Ishikawa (cell line): ENCODE results near the gene MMRN1.

Experiments
- CEBPB ChIP-seq: IDR thresholded peaks from 2 replicates; pipeline ENCODE4 v1.6.1; 2012
- CREB1 ChIP-seq: IDR thresholded peaks from 2 replicates; pipeline ENCODE4 v1.6.1; 2012; ENCODE audit warnings: low read depth
- EGR1 ChIP-seq: IDR thresholded peaks from 2 replicates; pipeline ENCODE4 v1.6.1; 2012
- EP300 ChIP-seq: IDR thresholded peaks from 2 replicates; pipeline ENCODE4 v1.6.1; 2012; ENCODE audit warnings: borderline replicate concordance
- FOXM1 ChIP-seq: IDR thresholded peaks from 2 replicates; pipeline ENCODE4 v1.6.1; 2012; ENCODE audit warnings: low read depth, borderline replicate concordance
- NFIC ChIP-seq: IDR thresholded peaks from 2 replicates; pipeline ENCODE4 v1.6.1; 2012
- RAD21 ChIP-seq: IDR thresholded peaks from 2 replicates; pipeline ENCODE4 v1.6.1; 2012; ENCODE audit warnings: low read depth
- TAF1 ChIP-seq: IDR thresholded peaks from 2 replicates; pipeline ENCODE4 v1.6.1; 2012; ENCODE audit warnings: low read depth, mild to moderate bottlenecking
- TCF12 ChIP-seq: IDR thresholded peaks from 2 replicates; pipeline ENCODE4 v1.6.1; 2012; ENCODE audit warnings: low read depth
- TEAD4 ChIP-seq: IDR thresholded peaks from 2 replicates; pipeline ENCODE4 v1.6.1; 2012
- YY1 ChIP-seq: IDR thresholded peaks from 2 replicates; pipeline ENCODE4 v1.6.1; 2012; ENCODE audit warnings: low read depth
- ZBTB7A ChIP-seq: IDR thresholded peaks from 2 replicates; pipeline ENCODE4 v1.6.1; 2012; ENCODE audit warnings: low read depth
- TF ChIP-seq, protein P1 (sequence below): IDR thresholded peaks from 2 replicates; pipeline ENCODE4 v1.6.1; 2012; ENCODE audit warnings: low read depth, mild to moderate bottlenecking
- TF ChIP-seq, protein P2 (sequence below): IDR thresholded peaks from 2 replicates; pipeline ENCODE4 v1.6.1; 2012
- TF ChIP-seq, protein P3 (sequence below): IDR thresholded peaks from 2 replicates; pipeline ENCODE4 v1.6.1; 2012

Gene MMRN1

DNA sequence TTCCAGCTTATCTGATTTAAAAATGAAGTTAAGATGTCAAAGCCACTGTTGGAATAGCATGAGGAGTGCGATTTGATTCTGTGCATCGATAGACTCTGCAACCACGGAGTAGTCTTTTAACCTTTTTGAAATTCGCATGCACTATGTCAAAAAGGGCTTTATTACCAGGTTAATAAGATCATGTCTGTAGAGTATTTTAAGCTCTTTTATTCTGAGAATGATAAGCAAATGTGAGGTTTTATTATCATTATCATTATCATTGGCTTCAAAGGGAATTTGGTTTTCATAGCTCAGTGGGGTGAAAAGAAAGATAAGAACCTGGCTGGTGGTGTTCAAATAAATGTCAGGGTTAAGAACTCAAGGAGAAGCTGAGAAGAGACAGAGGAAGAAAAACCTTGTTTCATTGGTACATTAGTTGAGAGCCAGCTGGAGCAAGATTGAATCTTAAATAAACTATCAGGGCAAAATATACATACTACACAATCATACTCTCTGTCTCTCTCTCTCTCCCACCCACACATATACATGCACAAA is 102.6 kb downstream of the MMRN1 start:
- TF ChIP-seq TEAD4 (no peak), EP300 (no peak), EGR1 (no peak), CEBPB (no peak), YY1 (no peak), FOXM1 (no peak), TCF12 (no peak), RAD21 (no peak)
- TF ChIP-seq, protein P1, sequence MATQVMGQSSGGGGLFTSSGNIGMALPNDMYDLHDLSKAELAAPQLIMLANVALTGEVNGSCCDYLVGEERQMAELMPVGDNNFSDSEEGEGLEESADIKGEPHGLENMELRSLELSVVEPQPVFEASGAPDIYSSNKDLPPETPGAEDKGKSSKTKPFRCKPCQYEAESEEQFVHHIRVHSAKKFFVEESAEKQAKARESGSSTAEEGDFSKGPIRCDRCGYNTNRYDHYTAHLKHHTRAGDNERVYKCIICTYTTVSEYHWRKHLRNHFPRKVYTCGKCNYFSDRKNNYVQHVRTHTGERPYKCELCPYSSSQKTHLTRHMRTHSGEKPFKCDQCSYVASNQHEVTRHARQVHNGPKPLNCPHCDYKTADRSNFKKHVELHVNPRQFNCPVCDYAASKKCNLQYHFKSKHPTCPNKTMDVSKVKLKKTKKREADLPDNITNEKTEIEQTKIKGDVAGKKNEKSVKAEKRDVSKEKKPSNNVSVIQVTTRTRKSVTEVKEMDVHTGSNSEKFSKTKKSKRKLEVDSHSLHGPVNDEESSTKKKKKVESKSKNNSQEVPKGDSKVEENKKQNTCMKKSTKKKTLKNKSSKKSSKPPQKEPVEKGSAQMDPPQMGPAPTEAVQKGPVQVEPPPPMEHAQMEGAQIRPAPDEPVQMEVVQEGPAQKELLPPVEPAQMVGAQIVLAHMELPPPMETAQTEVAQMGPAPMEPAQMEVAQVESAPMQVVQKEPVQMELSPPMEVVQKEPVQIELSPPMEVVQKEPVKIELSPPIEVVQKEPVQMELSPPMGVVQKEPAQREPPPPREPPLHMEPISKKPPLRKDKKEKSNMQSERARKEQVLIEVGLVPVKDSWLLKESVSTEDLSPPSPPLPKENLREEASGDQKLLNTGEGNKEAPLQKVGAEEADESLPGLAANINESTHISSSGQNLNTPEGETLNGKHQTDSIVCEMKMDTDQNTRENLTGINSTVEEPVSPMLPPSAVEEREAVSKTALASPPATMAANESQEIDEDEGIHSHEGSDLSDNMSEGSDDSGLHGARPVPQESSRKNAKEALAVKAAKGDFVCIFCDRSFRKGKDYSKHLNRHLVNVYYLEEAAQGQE: no peak

DNA sequence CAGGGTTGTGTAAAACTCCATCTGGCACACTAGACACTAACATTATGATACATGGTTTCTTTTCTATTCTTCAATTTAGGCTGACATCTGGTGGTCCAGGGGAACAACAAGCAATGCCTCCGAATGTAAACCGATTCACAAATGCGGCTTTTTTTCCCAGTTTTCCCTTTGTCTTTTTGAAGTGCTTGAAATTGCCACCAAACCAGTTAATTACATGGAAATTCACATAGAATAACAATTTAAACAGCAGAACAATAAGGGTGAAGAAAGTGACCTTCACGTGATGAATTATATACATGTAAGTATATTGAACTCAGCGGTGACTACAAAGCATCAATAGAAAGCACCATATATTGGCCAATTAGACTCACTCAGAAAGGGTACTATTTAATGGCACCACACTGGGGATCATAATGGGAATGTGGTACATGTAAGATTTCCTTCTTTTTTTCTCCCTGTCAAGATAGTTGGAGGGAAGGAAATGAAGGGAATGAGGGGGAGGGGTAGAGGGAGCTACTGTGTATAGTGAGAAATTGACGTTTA is 103.9 kb downstream of the MMRN1 start:
- no peak for TF ChIP-seq CEBPB
- TF ChIP-seq RAD21: no peak
- no peak for TF ChIP-seq EGR1
- TF ChIP-seq, protein P2, sequence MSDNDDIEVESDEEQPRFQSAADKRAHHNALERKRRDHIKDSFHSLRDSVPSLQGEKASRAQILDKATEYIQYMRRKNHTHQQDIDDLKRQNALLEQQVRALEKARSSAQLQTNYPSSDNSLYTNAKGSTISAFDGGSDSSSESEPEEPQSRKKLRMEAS: no peak

DNA sequence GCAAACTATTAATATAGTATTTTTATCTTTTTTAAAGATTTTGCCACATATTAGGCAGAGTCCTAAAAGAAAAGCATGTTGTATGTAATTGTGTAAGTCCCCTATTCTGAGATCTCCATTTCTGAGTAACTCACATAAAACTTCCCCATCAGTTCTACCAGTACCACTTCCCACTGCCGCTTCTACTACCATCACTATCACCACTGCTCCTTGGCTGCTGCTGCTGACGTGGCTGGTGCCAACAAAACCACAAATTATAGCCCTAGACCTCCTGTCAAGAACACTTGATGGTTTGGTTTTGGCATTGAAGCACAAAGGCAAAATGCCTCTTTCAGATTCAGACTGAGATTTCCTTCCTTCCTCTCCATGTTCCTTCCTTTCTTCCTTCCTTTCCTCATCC is 106.4 kb downstream of the MMRN1 start:
- no peak for TF ChIP-seq CREB1
- TF ChIP-seq TEAD4: no peak
- TF ChIP-seq, protein P3, sequence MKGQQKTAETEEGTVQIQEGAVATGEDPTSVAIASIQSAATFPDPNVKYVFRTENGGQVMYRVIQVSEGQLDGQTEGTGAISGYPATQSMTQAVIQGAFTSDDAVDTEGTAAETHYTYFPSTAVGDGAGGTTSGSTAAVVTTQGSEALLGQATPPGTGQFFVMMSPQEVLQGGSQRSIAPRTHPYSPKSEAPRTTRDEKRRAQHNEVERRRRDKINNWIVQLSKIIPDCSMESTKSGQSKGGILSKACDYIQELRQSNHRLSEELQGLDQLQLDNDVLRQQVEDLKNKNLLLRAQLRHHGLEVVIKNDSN: no peak
- TF ChIP-seq, protein P2: no peak
- TF ChIP-seq EP300: no peak
- no peak for TF ChIP-seq TAF1
- TF ChIP-seq TCF12: no peak
- TF ChIP-seq ZBTB7A: no peak
- no peak for TF ChIP-seq CEBPB
- no peak for TF ChIP-seq YY1
- TF ChIP-seq, protein P1: no peak

DNA sequence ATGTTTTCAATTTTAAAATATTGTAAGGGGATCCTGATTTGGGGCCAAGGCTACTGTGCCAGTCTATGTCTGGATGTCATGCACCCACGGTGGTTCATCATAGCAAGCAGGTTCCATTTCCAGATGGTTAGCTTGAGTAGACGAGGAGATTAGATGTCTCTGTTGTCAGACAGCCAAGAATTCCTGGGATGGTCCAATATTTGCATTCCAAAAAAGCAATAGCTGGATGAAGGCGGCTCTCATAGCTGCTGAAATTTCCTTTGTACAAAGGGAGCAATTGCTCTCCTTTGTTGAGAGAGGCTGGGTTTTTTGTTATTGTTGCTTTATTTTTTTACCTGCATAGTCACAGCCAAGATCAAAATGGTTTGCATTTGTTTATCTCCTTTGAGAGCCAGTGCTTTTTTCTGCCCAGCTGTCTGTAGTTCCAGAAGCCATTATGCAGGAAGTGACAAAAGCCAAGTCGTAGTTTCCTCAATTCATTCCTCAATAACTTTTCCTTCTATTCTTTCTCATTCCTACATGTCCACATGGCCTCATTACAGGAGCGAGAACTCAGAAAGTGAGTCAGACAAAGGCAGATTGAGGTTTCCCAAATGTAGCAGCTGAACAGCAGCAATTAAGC is 107.9 kb downstream of the MMRN1 start:
- TF ChIP-seq TAF1: no peak
- no peak for TF ChIP-seq RAD21
- TF ChIP-seq CEBPB: no peak
- no peak for TF ChIP-seq CREB1
- no peak for TF ChIP-seq EGR1
- TF ChIP-seq NFIC: no peak
- no peak for TF ChIP-seq ZBTB7A
- no peak for TF ChIP-seq TEAD4
- TF ChIP-seq YY1: no peak
- TF ChIP-seq, protein P3: no peak
- no peak for TF ChIP-seq TCF12
- TF ChIP-seq, protein P1: no peak
- TF ChIP-seq, protein P2: no peak
- no peak for TF ChIP-seq EP300
- no peak for TF ChIP-seq FOXM1
